Endothelial cell of umbilical vein (primary cell): ENCODE measurements around the gene APC2. TPM values are rescaled to one million over a fixed set of nuclear protein-coding genes. Genes with fewer than 3 reads are reported as not detected.

Experiments
- BruUV-seq: library from RNA; stranded (reverse); fragments of 400-500 nt; replicated peaks from 2 replicates; lab custom pipeline; 2021; lab: Mats Ljungman, UMichigan
- CTCF ChIA-PET: fragments of 300-600, 350-600 bp; sonication (Branson Sonifier 250); formaldehyde crosslinking; loops from one replicate; lab custom pipeline; 2021; ENCODE audit warnings: antibody characterized with exemption, inconsistent platforms; lab: Charles Lee
- POLR2A ChIA-PET: fragments of 300-600, 350-600 bp; sonication (Branson Sonifier 250); formaldehyde crosslinking; loops from one replicate; lab custom pipeline; 2021; ENCODE audit warnings: antibody characterized with exemption, inconsistent platforms; lab: Charles Lee
- DNase-seq: peaks from one replicate; pipeline ENCODE4 v3.0.0-alpha.2; 2011; ENCODE audit warnings: low read depth, low spot score
- FAIRE-seq: peaks from 2 replicates; lab custom pipeline; 2011; peaks lifted over from hg19 to GRCh38; lab: Jason Lieb, UNC
- H2AFZ ChIP-seq: 2 replicates; pipeline ENCODE4 v1.6.0; 2012; ENCODE audit warnings: low read depth, low read length, control low read depth, inconsistent platforms
- H3K27ac ChIP-seq: 2 replicates; pipeline ENCODE4 v1.5.1; 2011; ENCODE audit warnings: low read depth, mild to moderate bottlenecking, control low read depth, low read length, moderate library complexity; ENCODE audit not compliant: insufficient read depth
- H3K27me3 ChIP-seq, 2 experiments: 2 replicates each; pipeline versions ENCODE4 v1.6.0 to v1.6.1; 2011; ENCODE audit warnings: low read length in 2 of 2, mixed read lengths in 1 of 2; ENCODE audit not compliant: control insufficient read depth in 2 of 2, insufficient read depth in 2 of 2
- H3K36me3 ChIP-seq, 2 experiments: 2 replicates in 1 of 2; 3 replicates in 1 of 2; pipeline ENCODE4 v1.5.1; 2011; ENCODE audit warnings: low read length in 2 of 2, mild to moderate bottlenecking in 1 of 2, moderate library complexity in 1 of 2; ENCODE audit not compliant: control insufficient read depth in 2 of 2, insufficient read depth in 2 of 2; ENCODE audit errors: extremely low read depth in 1 of 2
- H3K4me1 ChIP-seq: 3 replicates; pipeline ENCODE4 v1.5.1; 2011; ENCODE audit warnings: mild to moderate bottlenecking, low read length; ENCODE audit not compliant: control insufficient read depth, insufficient read depth; ENCODE audit errors: extremely low read depth
- H3K4me2 ChIP-seq: 2 replicates; pipeline ENCODE4 v1.6.1; 2011; ENCODE audit warnings: low read length, control low read depth, mixed read lengths; ENCODE audit not compliant: insufficient read depth
- H3K4me3 ChIP-seq, 3 experiments: fragments of 200-600 bp in 1 of 3; sonication (generic), shearing (Covaris generic) in 1 of 3; replicated peaks in 1 of 3; 2 replicates each; pipeline ENCODE4 v1.5.1; 2011 to 2016; ENCODE audit warnings: control low read depth in 3 of 3, low read length in 3 of 3, mild to moderate bottlenecking in 2 of 3, inconsistent platforms in 1 of 3, low read depth in 1 of 3, moderate library complexity in 1 of 3; ENCODE audit not compliant: insufficient read depth in 1 of 3
- H3K79me2 ChIP-seq: 2 replicates; pipeline ENCODE4 v1.6.0; 2012; ENCODE audit warnings: low read length, inconsistent platforms; ENCODE audit not compliant: control insufficient read depth, insufficient read depth
- H3K9ac ChIP-seq: replicated peaks from 2 replicates; pipeline ENCODE3; 2011; ENCODE audit warnings: low read length, control low read depth; ENCODE audit not compliant: insufficient read depth; ENCODE audit errors: extremely low read depth
- H3K9me1 ChIP-seq: replicated peaks from 3 replicates; pipeline ENCODE4 v1.6.0; 2011; ENCODE audit warnings: mild to moderate bottlenecking, low read length; ENCODE audit not compliant: control insufficient read depth, insufficient read depth; ENCODE audit errors: extremely low read depth
- H3K9me3 ChIP-seq: replicated peaks from 2 replicates; pipeline ENCODE4 v1.5.1; 2012; ENCODE audit warnings: low read length, inconsistent platforms; ENCODE audit not compliant: control insufficient read depth, insufficient read depth
- H4K20me1 ChIP-seq: replicated peaks from 2 replicates; pipeline ENCODE3; 2011; ENCODE audit warnings: mild to moderate bottlenecking, low read length; ENCODE audit not compliant: control insufficient read depth, insufficient read depth; ENCODE audit errors: extremely low read depth
- EZH2 ChIP-seq: IDR thresholded peaks from 2 replicates; pipeline ENCODE4 v1.6.1; 2012; ENCODE audit warnings: borderline replicate concordance, low read depth, mild to moderate bottlenecking, moderate library complexity, low read length, inconsistent platforms; ENCODE audit not compliant: severe bottlenecking
- FOS ChIP-seq: IDR thresholded peaks from 2 replicates; pipeline ENCODE4 v1.6.1; 2011; ENCODE audit warnings: mild to moderate bottlenecking, low read length, moderate library complexity, borderline replicate concordance; ENCODE audit not compliant: insufficient read depth
- GATA2 ChIP-seq: IDR thresholded peaks from 2 replicates; pipeline ENCODE4 v1.7.0; 2011; ENCODE audit warnings: low read depth, mild to moderate bottlenecking, moderate library complexity, mixed read lengths, low read length; ENCODE audit not compliant: insufficient read length, insufficient read depth
- JUN ChIP-seq: IDR thresholded peaks from 2 replicates; pipeline ENCODE4 v1.6.1; 2011; ENCODE audit warnings: borderline replicate concordance, low read depth; ENCODE audit not compliant: insufficient read length, insufficient read depth
- MYC ChIP-seq: IDR thresholded peaks from one replicate; pipeline ENCODE4 v1.6.1; 2011; ENCODE audit warnings: mild to moderate bottlenecking, low read depth, low read length
- POLR2A ChIP-seq: IDR thresholded peaks from 2 replicates; pipeline ENCODE4 v1.6.1; 2012; ENCODE audit warnings: low read depth, mild to moderate bottlenecking, control low read depth, low read length
- POLR2AphosphoS5 ChIP-seq: IDR thresholded peaks from 2 replicates; pipeline ENCODE4 v1.6.1; 2012; ENCODE audit warnings: low read depth, mild to moderate bottlenecking, control low read depth, low read length, moderate library complexity; ENCODE audit not compliant: insufficient read depth
- dilution Hi-C: fragments of 300-500 bp; cut with MboI; formaldehyde crosslinking; loops from one replicate; pipeline ENCODE4 v1.15.0; 2019; ENCODE audit warnings: low sequenced_read_pairs; ENCODE audit not compliant: extremely low pct_ligation_motif_present
- intact Hi-C: fragments of 100-400 bp; cut with micrococcal nuclease; formaldehyde crosslinking; loops from one replicate; pipeline ENCODE4 v1.10.0; 2022
- polyA plus RNA-seq, 4 experiments: library from polyadenylated mRNA; depleted of rRNA in 3 of 4; stranded (reverse) in 3 of 4; unstranded in 1 of 4; fragments of >200 nt; gene quantifications; 2 replicates each; pipeline versions ENCODE4 v1.2.1 to v1.2.3, GENCODE V29; 2011 to 2012; ENCODE audit warnings: missing spikeins in 1 of 4
- total RNA-seq: library from RNA; stranded (reverse); gene quantifications from 2 replicates; pipeline ENCODE4 v1.2.3, GENCODE V29; 2021
- TF ChIP-seq, protein P1 (sequence below): IDR thresholded peaks from 2 replicates; pipeline ENCODE4 v1.6.1; 2011; ENCODE audit not compliant: insufficient read depth, insufficient read length
- TF ChIP-seq, protein P2 (sequence below), 2 donors: IDR thresholded peaks; 1 replicate in 1 of 2; 2 replicates in 1 of 2; pipeline ENCODE4 v1.5.1; 2011; ENCODE audit warnings: low read length in 2 of 2, mild to moderate bottlenecking in 2 of 2, moderate library complexity in 2 of 2, control low read depth in 1 of 2, inconsistent platforms in 1 of 2, low read depth in 1 of 2; ENCODE audit not compliant: insufficient read depth in 1 of 2; ENCODE audit errors: extremely low read depth in 1 of 2

APC2 gene
- total and polyA plus RNA-seq, 2 donors (not counting 3 experiments of a cell fraction or from before 2014, with no cell fraction given): 0.01 to 0.04 TPM

DNA sequence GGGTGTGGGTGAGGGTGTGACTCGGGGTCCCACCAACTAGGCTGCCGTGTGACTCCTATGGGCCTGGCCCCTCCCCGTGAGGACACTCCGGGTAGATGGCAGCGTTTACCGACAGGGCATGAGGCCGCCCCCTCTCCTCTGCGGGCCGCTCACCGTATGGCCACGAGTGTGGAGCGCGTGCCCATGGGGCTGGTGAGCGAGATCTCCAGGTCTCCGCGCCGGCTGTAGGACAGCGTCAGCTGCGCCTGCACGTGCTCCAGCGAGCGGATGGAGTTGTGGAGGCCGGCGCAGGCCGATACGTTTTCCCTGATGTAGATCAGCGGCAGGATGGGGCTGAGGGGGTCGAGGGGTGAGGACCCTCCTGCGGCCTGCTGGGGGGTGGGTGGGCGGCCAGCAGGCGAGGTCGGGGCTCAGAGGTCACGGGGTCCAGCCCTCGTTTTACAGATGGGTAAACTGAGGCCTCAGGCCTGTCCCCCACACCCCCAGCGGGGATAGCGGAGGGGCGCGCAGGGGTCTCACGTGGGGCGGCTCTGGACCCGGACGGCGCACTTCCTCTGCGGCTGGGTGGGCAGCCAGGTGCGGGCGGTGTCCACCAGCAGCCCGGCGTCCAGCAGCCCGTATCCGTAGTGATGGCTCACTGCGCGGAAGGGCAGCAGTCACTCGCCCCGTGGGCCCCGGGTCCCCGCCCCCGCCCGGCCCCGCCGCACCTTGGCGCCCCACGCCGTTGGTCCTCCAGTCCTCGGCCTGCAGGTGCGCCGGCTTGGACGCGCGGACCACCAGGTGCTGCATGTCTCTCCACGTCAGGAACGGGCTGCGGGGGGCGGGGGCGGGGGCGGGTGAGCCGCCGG lies 33.4 kb downstream of the APC2 start:
- H3K79me2 ChIP-seq: peaks cover 4% of the 10 kb centered on the region
- H3K4me3 ChIP-seq: no peak overlapping the region
- ChIA-PET POLR2A (no interaction called here), CTCF (no interaction called here)
- no peak overlapping the region for H3K4me2 ChIP-seq
- H3K36me3 ChIP-seq: no peaks in the 10 kb centered on the region
- no peak for DNase-seq
- H2AFZ ChIP-seq: no peak overlapping the region
- no peak for TF ChIP-seq GATA2
- TF ChIP-seq POLR2AphosphoS5: no peak
- TF ChIP-seq, protein P1, sequence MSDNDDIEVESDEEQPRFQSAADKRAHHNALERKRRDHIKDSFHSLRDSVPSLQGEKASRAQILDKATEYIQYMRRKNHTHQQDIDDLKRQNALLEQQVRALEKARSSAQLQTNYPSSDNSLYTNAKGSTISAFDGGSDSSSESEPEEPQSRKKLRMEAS: no peak
- TF ChIP-seq, protein P2, sequence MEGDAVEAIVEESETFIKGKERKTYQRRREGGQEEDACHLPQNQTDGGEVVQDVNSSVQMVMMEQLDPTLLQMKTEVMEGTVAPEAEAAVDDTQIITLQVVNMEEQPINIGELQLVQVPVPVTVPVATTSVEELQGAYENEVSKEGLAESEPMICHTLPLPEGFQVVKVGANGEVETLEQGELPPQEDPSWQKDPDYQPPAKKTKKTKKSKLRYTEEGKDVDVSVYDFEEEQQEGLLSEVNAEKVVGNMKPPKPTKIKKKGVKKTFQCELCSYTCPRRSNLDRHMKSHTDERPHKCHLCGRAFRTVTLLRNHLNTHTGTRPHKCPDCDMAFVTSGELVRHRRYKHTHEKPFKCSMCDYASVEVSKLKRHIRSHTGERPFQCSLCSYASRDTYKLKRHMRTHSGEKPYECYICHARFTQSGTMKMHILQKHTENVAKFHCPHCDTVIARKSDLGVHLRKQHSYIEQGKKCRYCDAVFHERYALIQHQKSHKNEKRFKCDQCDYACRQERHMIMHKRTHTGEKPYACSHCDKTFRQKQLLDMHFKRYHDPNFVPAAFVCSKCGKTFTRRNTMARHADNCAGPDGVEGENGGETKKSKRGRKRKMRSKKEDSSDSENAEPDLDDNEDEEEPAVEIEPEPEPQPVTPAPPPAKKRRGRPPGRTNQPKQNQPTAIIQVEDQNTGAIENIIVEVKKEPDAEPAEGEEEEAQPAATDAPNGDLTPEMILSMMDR (IDR thresholded peaks at IDR 0.05; ENCODE audit: extremely low read depth in 1 of 2, insufficient read depth in 1 of 2, low read depth in 1 of 2, low read length in 2 of 2): no peak
- TF ChIP-seq EZH2: no peak
- TF ChIP-seq POLR2A: no peak
- no peak for TF ChIP-seq FOS
- no peak for TF ChIP-seq MYC
- no peak for TF ChIP-seq JUN
- no peaks in the 10 kb centered on the region for H3K9me1 ChIP-seq
- no peaks in the 10 kb centered on the region for H3K9me3 ChIP-seq
- H3K9ac ChIP-seq: no peak overlapping the region
- H4K20me1 ChIP-seq: no peaks in the 10 kb centered on the region
- intact Hi-C loops: no loop called here
- dilution Hi-C loops: no loop called here
- no peak for FAIRE-seq
- no TSS peak for BruUV-seq
- H3K27ac ChIP-seq: no peak overlapping the region
- H3K4me1 ChIP-seq: no peaks in the 10 kb centered on the region
- H3K27me3 ChIP-seq: no peaks in the 10 kb centered on the region
